ENCODE measurements around the gene LRRC14B. TPM values are rescaled to one million over a fixed set of nuclear protein-coding genes. Genes with fewer than 3 reads are reported as not detected.

LRRC14B gene
- total RNA-seq, 2 donors from 2014 or later: not detected

GRCh38 chr5:180286-180918 is 10.9 kb upstream of the LRRC14B start:
- H3K9me3 ChIP-seq (ENCODE audit: control insufficient read depth, low read length): no peaks in the 10 kb centered on the region
- no peak for TF ChIP-seq CTCF (conservative IDR thresholded peaks at IDR 0.05)
- Mint-ChIP-seq H3K4me1 (peaks cover 7% of the 10 kb centered on the region), H3K27ac (no peak overlapping the region), H3K36me3 (ENCODE audit: low read depth) (peaks cover 1% of the 10 kb centered on the region), H3K4me3 (no peak overlapping the region), H3K9me3 (no peaks in the 10 kb centered on the region), H3K27me3 (ENCODE audit: insufficient read depth) (no peaks in the 10 kb centered on the region)
- H3K4me1 ChIP-seq (ENCODE audit: control insufficient read depth, insufficient read depth, low read length): peaks cover 3% of the 10 kb centered on the region
- no peak overlapping the region for H3K9ac ChIP-seq (ENCODE audit: extremely low read depth, low read length, poor library complexity, severe bottlenecking)
- no peak overlapping the region for H3K4me3 ChIP-seq (ENCODE audit: low read length)
- H3K36me3 ChIP-seq (ENCODE audit: control insufficient read depth, insufficient read depth, low read length): no peaks in the 10 kb centered on the region
- no peak overlapping the region for H3K27ac ChIP-seq (ENCODE audit: low read depth, low read length)
- no peak for DNase-seq
- WGBS, 2 experiments (ENCODE audit: insufficient coverage in 1 of 2, insufficient read length in 1 of 2): 88 to 92% methylated on average over 10 to 13 of the region's 13 CpGs
- H3K27me3 ChIP-seq (ENCODE audit: control insufficient read depth, insufficient read depth, low read length, poor library complexity, severe bottlenecking): no peaks in the 10 kb centered on the region

- WGBS, 2 experiments (ENCODE audit: insufficient coverage in 1 of 2, insufficient read length in 1 of 2): 90 to 93% methylated on average over 8 to 9 of the region's 9 CpGs
- H3K36me3 Mint-ChIP-seq (ENCODE audit: low read depth): peaks cover 1% of the 10 kb centered on the region
Observed at GRCh38 chr5:181160-181559, 10.1 kb upstream of the LRRC14B start.

DNA sequence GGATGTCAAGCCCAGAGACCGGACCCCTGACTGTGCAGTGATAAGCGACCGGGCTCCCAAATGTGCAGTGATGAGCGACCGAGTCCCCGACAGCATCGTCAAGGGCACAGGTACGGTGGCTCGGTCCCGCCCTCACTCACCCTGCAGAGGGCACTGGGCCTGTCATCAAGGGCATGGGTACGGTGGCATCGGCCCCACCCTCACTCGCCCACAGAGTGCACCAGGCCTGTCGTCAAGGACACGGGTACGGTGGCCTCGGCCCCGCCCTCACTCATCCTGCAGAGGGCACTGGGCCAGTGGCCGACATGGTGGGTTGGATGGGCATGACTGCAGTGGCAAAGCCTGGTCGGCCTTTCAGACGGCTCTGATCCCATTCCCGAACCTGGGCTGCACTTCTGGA is 9.7 kb upstream of the LRRC14B start:
- WGBS, 2 experiments (ENCODE audit: insufficient coverage in 1 of 2, insufficient read length in 1 of 2): 96 to 97% methylated on average over 12 to 22 of the region's 22 CpGs
- Histone ChIP-seq H3K9me3 (ENCODE audit: control insufficient read depth, low read length) (no peaks in the 10 kb centered on the region), H3K27me3 (ENCODE audit: control insufficient read depth, insufficient read depth, low read length, poor library complexity, severe bottlenecking) (no peaks in the 10 kb centered on the region), H3K27ac (ENCODE audit: low read depth, low read length) (no peak overlapping the region), H3K9ac (ENCODE audit: extremely low read depth, low read length, poor library complexity, severe bottlenecking) (no peak overlapping the region), H3K36me3 (ENCODE audit: control insufficient read depth, insufficient read depth, low read length) (no peaks in the 10 kb centered on the region), H3K4me3 (ENCODE audit: low read length) (no peak overlapping the region), H3K4me1 (ENCODE audit: control insufficient read depth, insufficient read depth, low read length) (no peaks in the 10 kb centered on the region)
- DNase-seq: no peak
- Mint-ChIP-seq H3K27me3 (ENCODE audit: insufficient read depth) (no peaks in the 10 kb centered on the region), H3K9me3 (no peaks in the 10 kb centered on the region), H3K36me3 (ENCODE audit: low read depth) (peaks cover 1% of the 10 kb centered on the region), H3K4me1 (peaks cover 2% of the 10 kb centered on the region), H3K4me3 (no peak overlapping the region), H3K27ac (no peak overlapping the region)
- no peak for TF ChIP-seq CTCF (conservative IDR thresholded peaks at IDR 0.05)

More at GRCh38 chr5:181160-181559, 10.1 kb upstream of the LRRC14B start:
- Mint-ChIP-seq H3K4me1 (peaks cover 6% of the 10 kb centered on the region), H3K9me3 (no peaks in the 10 kb centered on the region), H3K27ac (no peak overlapping the region), H3K27me3 (ENCODE audit: insufficient read depth) (no peaks in the 10 kb centered on the region), H3K4me3 (no peak overlapping the region)
- H3K36me3 ChIP-seq (ENCODE audit: control insufficient read depth, insufficient read depth, low read length): no peaks in the 10 kb centered on the region
- TF ChIP-seq CTCF (conservative IDR thresholded peaks at IDR 0.05): no peak
- H3K27ac ChIP-seq (ENCODE audit: low read depth, low read length): no peak overlapping the region
- H3K27me3 ChIP-seq (ENCODE audit: control insufficient read depth, insufficient read depth, low read length, poor library complexity, severe bottlenecking): no peaks in the 10 kb centered on the region
- DNase-seq: no peak
- no peaks in the 10 kb centered on the region for H3K9me3 ChIP-seq (ENCODE audit: control insufficient read depth, low read length)
- peaks cover 2% of the 10 kb centered on the region for H3K4me1 ChIP-seq (ENCODE audit: control insufficient read depth, insufficient read depth, low read length)
- H3K4me3 ChIP-seq (ENCODE audit: low read length): no peak overlapping the region
- no peak overlapping the region for H3K9ac ChIP-seq (ENCODE audit: extremely low read depth, low read length, poor library complexity, severe bottlenecking)
